ENCODE measurements around the gene ST3GAL2. TPM values are rescaled to one million over a fixed set of nuclear protein-coding genes. Genes with fewer than 3 reads are reported as not detected.
A peak's percentile ranks its signal among the peaks of the same experiment; 100 is the strongest.

The ST3GAL2 gene
- total RNA-seq (50.2 and 50.4 TPM in 2 replicates), polyA plus RNA-seq (23.0 and 33.3 TPM in 2 replicates), polyA minus RNA-seq (72.3 and 84.6 TPM in 2 replicates), Bru-seq, nascent RNA (percentile 66 among the genes with signal in this experiment), BruChase-seq, experiment 1, labeled RNA remaining after a 6-hour chase (percentile 92 among the genes with signal in this experiment), BruChase-seq, experiment 2, labeled RNA remaining after a 2-hour chase (percentile 90 among the genes with signal in this experiment)
- 25.7 and 28.4 TPM in 2 replicates for polyA plus RNA-seq (2011; cell fraction: cytosol; rRNA removed)
- 23.1 and 27.7 TPM in 2 replicates for polyA plus RNA-seq (2011; cell fraction: nucleus; rRNA removed)
- 22.1 and 34.0 TPM in 2 replicates for polyA plus RNA-seq (2012)
- polyA minus RNA-seq (2011; cell fraction: cytosol; rRNA and poly(A)+ RNA removed) = 19.8 TPM
- polyA minus RNA-seq (2011; cell fraction: nucleus; rRNA and poly(A)+ RNA removed) = 29.8 and 45.1 TPM in 2 replicates
- long read RNA-seq, full-length matches to known transcripts = 26 of 44 reads
- long read RNA-seq, partial matches to known transcripts = 2 of 44 reads
- long read RNA-seq, other reads (novel, unspliced or antisense) = 16 of 44 reads

GRCh38 chr16:70438969-70439862 is at the start of gene ST3GAL2:
Gene ST3GAL2 (minus strand): TSS chr16:70439100. CDS start chr16:70398530, 40,570 bp downstream.
- H3K4me1 ChIP-seq (ENCODE audit: control insufficient read depth, extremely low read depth, insufficient read depth, low read length) = peaks cover 32% of the 10 kb centered on the region
- CTCF ChIA-PET = interaction anchor here (0.6 to 2.0 kb wide), 9 partner anchors 10 to 1150 kb away, joined by 3 to 8 read pairs (median 5); no protein-coding TSS in a partner anchor
- DNase-seq (ENCODE audit: low read depth, low spot score) = peak; percentile 95

More at GRCh38 chr16:70438969-70439862, at the start of gene ST3GAL2:
- intact Hi-C loops (cut with micrococcal nuclease) (loop anchor here (1.0 to 2.0 kb wide), 4 partner anchors 15 to 84 kb away; partner anchors contain the start of genes COG4, FCSK and SF3B3), dilution Hi-C loops (cut with MboI; ENCODE audit: extremely low pct_ligation_motif_present, low sequenced_read_pairs) (no loop called here)
- H3K27ac ChIP-seq (ENCODE audit: insufficient read depth, low read depth, low read length) = peak within 1 kb of the TSS; percentile 42
- POLR2A ChIA-PET = interaction anchor here (0.8 kb wide), 1 partner anchor 58 kb away, joined by 3 read pairs; no protein-coding TSS in a partner anchor
- H3K4me3 ChIP-seq (replicated peaks in 1 of 3; ENCODE audit: insufficient read depth in 1 of 3, low read depth in 1 of 3, low read length in 3 of 3) = peak within 1 kb of the TSS; percentile 53 to 88 (median 66)
- no peaks in the 10 kb centered on the region for H4K20me1 ChIP-seq (replicated peaks; ENCODE audit: control insufficient read depth, extremely low read depth, insufficient read depth, low read length)
- BruUV-seq (replicated peaks) = no TSS peak
- no peak for TF ChIP-seq CTCF (IDR thresholded peaks at IDR 0.05; ENCODE audit: extremely low read depth in 1 of 2, insufficient read depth in 1 of 2, low read depth in 1 of 2, low read length in 2 of 2)
- TF ChIP-seq POLR2AphosphoS5 (IDR thresholded peaks at IDR 0.05; ENCODE audit: insufficient read depth, low read depth, low read length) = peak; percentile 6
- no peak for TF ChIP-seq FOS (IDR thresholded peaks at IDR 0.05; ENCODE audit: borderline replicate concordance, insufficient read depth, low read length)
- TF ChIP-seq MYC (IDR thresholded peaks at IDR 0.05; ENCODE audit: low read depth, low read length) = peak; percentile 20
- TF ChIP-seq MAX (IDR thresholded peaks at IDR 0.05; ENCODE audit: insufficient read depth, insufficient read length) = no peak
- TF ChIP-seq GATA2 (IDR thresholded peaks at IDR 0.05; ENCODE audit: insufficient read depth, insufficient read length, low read depth, low read length) = no peak
- TF ChIP-seq JUN (IDR thresholded peaks at IDR 0.05; ENCODE audit: borderline replicate concordance, insufficient read depth, insufficient read length, low read depth) = no peak
- TF ChIP-seq POLR2A (IDR thresholded peaks at IDR 0.05; ENCODE audit: low read depth, low read length) = peak; percentile 34
- no peak for TF ChIP-seq EZH2 (IDR thresholded peaks at IDR 0.05; ENCODE audit: borderline replicate concordance, low read depth, low read length, severe bottlenecking)
- FAIRE-seq = peak; percentile 81
- peaks cover 33% of the 10 kb centered on the region for H3K79me2 ChIP-seq (ENCODE audit: control insufficient read depth, insufficient read depth, low read length)
- peak within 1 kb of the TSS; percentile 72 for H3K9ac ChIP-seq (replicated peaks; ENCODE audit: extremely low read depth, insufficient read depth, low read length)
- H3K9me1 ChIP-seq (replicated peaks; ENCODE audit: control insufficient read depth, extremely low read depth, insufficient read depth, low read length) = no peaks in the 10 kb centered on the region
- H3K4me2 ChIP-seq (ENCODE audit: insufficient read depth, low read length) = peak within 1 kb of the TSS; percentile 96
- H3K9me3 ChIP-seq (replicated peaks; ENCODE audit: control insufficient read depth, insufficient read depth, low read length) = no peaks in the 10 kb centered on the region
- peaks cover 0 to 5% of the 10 kb centered on the region in 2 experiments for H3K36me3 ChIP-seq (ENCODE audit: control insufficient read depth in 2 of 2, extremely low read depth in 1 of 2, insufficient read depth in 2 of 2, low read length in 2 of 2)
- H3K27me3 ChIP-seq (ENCODE audit: control insufficient read depth in 2 of 2, insufficient read depth in 2 of 2, low read length in 2 of 2) = no peaks in the 10 kb centered on the region
- peak within 1 kb of the TSS; percentile 98 for H2AFZ ChIP-seq (ENCODE audit: low read depth, low read length)

All from endothelial cell of umbilical vein (primary cell).